ENCODE data around the gene CTTN.
A peak's percentile ranks its signal among the peaks of the same experiment; 100 is the strongest.
"Not testable (repeated sequence)": the region's sequence is repeated elsewhere in the genome, so short reads cannot be mapped to it uniquely, and the experiment has no call there.

The CTTN gene

DNA sequence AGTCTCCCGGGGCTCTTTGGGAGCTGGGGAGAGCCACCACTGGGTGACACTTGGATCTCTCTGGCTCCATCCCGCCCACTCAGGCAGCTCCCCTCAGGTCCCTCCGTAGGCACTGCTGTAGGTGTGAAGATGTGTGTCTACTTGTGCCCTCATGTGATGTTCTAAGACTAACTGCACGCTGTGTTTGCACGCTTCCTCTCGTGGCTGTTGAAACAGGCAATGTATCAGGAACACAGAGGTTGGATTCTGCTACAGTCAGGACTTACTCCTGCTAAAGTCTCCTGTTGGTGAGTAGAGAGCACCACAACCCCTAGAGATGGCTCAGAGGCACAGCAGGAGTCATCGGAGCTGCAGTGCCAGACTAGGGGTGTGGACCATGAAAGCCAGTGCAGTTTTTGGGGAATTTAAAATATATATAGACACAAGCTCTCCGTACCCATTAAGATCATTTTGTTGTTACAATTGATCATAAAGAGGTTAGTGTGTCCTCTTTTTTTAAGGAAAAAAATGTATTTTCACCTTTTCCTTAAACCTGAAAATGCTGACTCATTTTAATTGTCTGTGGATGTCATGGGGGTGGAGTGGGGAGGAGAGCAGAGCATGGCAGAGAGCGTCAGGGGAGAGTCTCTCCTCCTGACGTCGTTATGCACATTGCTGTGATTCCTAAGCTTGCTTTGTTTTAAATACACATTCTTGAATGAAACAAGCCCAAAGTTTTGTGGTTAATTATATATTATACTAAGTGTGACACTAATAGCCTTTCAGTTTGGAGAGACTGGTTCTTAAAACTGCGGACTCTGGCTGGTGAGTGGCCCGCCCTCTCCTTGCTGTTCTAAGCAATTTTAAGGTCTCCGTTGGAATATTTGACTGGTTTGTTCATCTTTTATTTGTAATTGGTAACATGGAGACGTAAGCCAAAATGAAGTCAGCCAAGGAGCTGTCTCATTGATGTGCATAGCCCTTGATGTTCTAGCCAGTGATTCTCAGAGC lies 16.2 kb upstream of the CTTN start:
- no peak for DNase-seq

DNA sequence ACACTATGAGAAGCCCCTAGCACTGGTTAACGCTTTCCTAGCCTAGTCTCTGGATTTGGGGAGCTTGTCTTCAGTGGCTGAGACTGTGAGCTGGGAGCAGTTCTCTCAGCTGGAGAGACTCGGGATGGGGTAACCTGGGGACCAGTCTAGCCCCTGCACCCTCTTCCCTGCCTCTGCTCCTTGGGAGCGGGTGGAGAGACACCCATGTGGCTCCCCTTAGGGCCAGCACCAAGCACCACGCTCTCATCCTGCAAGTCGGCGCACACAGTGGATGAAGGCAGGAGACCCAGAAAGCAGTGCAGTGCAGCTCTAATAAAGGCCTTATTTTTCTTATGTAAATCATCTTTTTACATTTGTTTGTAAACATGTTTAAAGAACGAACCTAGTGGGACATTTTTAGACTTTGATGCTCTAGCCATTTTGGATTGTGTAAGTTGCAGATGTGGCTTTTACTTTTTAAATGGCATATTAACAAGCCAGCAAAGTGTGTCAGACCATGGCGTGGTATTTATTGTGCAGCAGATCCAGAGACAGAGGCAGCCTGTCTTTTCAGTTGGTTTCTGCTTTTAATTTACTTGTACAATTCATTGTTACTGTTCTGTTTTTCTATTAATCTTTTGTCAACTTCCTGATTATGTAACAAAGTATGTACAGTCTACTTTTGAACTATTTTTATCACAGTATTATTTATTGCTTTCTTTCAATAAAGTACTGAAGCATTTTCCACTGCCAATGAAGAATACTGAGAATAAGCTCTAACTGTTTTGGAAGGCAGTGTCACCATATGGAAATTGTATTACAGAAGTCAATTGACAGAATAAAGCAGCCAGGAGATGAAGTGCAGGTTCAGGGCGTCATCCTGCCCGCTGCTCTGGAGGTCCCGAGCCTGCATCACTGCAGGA lies 14.4 kb upstream of the CTTN start:
- DNase-seq, result no peak

DNA sequence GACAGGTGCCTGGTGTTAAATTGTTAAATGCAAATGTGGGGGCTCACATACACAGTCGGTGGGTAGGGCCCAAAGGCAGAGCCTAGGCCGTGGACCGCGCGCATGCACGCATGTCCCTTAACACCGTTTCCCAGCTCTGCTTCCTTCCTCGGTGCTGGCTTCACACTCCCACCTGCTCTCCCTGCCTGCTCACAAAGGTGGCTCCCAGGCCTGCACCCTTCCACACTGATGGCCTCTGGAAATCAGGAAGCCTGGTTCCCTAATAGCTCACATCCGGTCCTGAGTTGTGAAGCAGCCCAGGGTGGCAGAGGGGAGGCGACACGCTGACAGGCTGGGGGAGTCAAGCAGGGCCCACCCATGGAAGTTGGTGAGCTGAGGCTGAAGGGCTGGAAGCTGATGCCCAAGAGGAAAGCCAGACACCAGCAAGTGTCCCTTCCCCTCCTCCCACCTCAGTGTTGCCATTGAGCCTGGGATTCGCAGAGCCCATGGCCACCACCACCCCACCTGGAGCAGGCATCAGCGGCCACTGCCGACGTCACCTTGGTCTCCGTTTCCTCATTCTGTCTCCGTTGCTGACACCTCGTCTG lies 13.7 kb upstream of the CTTN start:
- no peak for DNase-seq

DNA sequence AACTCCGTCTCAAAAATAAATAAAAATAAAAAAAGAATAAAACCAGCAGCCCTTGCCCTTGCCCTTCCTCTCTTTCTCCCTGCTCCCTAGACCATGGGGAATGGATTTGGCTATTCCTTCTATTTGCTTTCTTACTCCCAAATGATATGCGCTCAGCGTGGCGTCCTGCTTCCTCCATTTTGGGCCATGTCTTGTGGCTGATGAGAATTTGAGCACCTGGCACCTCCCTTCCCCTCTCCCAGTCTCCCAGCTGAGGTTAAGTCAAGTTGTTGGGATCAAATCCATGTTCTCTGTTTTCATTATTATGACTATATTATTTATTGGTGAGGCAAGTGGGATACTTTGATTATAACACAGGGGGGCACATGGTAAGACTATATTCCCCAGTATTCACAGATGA lies 10.8 kb upstream of the CTTN start:
- DNase-seq, result no peak

DNA sequence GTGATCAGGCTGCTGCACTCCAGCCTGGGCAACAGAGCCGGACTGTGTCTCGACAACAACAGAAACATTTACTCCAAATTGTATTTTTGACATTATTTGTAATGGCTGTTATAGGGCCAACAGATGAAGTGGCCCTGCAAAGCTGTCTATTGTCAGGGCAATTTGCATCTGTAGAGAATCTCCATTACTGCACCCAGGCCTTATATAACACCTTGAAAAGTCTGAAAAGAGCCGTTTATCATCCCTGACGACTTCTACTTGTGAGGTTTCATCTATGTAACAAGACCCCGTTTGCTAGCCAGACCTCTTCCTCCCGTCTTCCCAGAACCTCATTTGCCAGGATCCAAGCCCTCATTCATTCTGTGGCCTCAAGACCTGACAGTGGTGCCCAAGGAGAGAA lies 9.1 kb upstream of the CTTN start:
- no peak for DNase-seq

DNA sequence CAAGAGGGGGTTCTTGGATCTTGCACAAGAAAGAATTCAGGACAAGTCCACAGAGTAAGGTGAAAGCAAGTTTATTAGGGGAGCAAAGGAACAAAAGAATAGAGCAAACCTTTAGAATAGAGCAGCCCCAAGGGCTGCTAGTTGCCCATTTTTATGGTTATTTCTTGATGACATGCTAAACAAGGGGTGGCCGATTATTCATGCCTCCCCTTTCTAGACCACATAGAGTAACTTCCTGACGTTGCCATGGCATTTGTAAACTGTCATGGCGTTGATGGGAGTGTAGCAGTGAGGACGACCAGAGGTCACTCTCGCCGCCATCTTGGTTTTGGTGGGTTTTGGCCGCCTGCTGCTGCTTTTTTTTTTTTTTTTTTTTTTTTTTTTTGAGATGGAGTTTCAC lies 7.4 kb upstream of the CTTN start:
- not testable (repeated sequence) for DNase-seq

DNA sequence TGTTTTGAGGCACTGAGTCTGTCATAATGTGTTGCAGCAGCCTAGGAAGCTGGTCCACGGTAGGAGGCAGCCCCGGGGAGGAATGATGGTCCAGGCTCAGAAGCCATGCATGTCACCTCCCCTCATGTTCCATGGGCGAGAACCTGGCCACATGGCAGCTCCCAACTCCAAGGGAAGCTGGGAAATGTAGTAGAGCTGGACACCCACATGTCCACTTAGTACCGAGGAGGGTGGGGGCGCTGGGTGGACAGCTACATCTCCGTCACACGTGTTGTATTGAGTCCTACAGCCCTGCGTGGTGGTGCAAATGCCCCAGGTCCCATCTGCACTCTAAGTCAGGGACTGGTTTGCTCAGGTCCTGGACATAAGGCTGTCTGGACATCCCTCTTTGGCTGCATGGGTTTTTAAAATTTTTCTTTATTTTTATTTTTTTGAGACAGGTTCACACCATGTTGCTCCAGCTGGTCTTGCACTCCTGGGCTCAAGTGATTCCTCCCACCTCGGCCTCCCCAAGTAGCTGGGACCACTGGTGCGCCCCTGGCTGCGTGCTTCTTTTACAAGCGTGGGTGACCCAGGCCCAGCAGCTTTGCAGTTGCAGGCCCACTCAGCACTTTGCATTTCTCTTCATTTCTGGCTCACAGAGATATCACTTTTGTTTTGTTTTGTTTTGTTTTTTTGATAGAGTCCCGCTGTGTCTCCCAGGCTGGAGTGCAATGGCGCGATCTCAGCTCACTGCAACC lies 3.9 kb upstream of the CTTN start:
- no peak for DNase-seq

DNA sequence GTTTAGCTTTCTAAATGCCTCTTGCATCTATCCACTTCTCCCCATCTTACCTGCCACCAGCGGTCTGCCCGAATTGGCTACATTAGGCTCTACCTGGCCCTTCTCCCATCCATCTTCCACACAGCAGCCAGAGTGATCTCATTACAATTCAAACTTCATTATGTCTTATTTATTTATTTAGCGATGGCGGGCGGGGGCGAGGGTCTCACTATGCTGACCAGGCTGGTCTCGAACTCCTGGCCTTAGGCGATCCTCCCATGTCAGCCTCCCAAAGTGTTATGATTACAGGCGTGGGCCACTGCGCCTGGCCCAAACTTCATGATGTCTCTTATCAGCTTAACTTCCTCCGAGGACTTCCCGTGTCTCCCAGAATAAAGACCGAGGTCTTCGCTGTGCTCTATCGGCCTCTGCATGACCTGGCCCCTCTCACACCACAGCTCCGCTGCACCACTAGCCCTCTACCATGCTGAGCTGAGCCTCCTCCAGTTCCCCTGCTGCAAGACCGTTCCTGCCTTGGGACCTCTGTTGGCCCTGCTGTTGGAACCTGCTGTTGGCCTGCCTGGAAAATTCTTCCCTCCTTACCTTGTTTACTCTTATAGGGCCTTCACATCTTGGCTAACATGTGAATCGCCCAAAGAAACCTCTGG lies 870 bp upstream of the CTTN start:
- no peak for DNase-seq

DNA sequence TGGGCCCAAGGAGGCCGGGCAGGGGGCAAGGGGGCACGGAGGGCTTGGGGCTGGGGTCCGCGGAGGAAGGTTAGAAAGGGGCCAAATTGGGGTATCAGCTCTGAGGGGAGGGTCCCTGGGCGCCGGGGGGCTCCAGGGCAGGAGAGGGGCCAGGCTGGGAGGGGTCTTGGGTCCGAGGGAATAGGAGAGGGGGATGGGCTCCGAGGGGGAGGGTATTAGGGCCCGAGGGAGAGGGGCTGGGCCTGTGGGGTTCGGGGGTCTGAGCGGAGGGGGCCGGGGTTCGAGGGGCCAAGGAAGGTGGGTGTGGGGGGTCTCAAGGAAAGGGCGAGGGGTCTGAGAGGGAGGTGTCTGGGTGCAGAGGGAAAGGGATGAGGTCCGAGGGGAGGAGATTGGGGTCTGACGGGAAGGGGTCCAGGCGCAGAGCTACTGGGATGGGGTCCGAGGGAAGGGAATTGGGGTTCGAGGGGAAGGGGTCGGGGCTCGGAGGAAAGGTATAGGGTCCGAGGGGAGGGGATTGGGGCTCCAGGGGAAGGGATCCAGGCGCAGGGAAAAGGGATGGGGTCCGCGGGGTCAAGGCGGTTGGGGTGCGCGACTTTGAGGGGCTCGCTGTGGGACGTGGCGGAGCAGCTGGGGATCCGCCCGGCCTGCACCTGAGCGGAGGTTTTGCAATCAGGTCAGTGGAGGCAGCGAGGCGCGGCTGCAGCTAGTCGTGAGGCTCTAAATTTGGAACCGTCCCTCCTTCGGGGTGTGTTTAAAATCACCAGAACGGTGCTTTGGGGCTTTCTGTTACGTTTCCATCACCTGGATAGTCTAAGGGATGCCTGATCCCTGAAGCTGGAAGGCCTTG lies 728 bp downstream of the CTTN start:
- DNase-seq, result no peak

DNA sequence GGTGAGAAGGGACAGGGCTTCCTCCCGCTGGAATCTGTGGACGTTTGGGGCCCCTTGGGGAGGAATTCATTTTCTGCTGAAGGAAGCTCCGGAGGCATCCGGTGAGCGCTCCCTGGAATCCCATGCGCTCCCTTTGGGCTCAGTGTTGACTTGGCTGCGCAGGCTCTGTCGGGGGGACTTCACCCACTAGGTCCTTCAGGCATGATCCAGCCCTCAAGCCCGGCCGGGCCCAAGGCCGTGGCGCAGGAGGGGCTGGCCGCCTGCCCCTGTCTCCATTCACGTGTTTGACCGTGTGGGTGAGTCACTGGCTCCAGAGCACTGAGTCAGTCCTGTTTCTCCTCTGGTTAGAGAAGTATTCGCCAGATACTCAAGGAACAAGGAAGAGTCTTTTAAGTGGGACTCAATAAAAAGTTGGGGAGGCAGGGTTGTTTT lies 1.4 kb downstream of the CTTN start:
- DNase-seq, result no peak

DNA sequence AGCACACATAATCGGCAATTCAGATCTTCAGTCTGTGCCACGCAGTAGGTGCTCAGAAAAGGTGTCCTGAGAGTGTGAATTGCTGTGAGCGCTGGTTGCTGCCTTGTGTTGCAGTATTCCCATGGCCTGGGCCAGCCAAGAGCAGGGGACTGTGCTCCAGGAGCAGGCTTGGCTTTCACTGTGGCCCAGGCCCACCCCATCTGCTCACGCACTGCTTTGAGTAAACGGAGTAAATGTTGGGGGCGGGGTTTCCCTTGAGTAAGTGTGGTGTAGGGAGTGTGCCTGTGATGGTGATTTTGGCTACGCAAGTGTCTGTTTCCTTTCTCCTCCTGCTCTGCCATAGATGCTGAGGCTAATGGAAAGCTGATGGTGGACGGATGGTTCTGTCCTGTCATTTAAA lies 2.3 kb downstream of the CTTN start:
- DNase-seq, result no peak

DNA sequence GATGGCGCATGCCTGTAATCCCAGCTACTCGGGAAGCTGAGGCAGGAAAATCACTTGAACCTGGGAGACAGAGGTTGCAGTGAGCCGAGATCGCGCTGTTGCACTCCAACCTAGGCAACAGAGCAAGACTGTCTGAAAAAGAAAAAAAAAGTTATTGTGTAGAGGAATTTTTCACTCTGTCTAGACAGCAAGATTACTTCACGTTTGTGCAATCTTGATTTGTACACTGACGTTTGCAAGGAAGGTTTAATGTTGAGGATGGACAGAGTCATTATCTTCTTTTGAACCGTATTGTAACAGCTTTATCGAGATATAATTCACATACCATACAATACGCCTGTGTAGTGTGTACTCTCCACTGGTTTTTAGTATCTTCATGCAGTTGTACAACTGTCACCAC lies 3.7 kb downstream of the CTTN start:
- DNase-seq, result no peak

DNA sequence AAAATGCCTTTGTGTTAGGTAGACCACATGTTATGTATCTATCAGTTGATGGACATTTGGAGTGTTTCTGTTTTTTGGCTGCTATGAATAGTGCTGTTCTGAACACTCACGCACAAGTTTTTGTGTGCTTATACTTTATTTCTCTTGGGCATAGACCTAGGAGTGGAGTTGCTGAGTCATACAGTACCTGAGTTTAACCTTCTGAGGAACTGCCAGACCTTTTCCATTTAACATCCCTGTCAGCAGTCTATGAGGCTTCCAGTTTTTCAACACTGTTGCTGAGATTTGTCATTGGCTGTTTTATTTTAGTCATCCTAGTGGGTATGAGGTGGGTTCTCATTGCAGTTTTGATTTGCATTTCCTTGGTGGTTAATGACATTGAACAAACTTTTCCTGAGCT lies 4.4 kb downstream of the CTTN start:
- DNase-seq, result peak in 1 of 5 experiments; percentile 5

DNA sequence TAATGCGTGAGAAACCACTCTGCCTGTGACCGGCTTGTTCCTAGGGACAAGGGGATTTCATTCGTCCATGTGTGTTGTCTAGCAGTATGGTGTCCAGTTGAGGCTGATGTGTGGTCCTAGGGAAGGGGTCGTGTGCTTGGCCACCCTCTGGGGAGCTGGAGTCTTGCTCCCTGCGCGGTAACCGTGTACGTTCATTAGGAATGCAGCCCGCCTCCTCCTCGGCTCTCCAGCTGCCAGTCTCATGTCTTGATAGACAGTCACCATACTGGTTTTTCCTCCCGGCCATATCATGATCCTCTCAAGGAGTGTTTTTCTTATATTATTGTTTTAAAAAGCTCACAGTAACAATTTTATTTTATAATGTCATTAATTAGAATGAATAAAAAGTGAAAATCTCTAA lies 5.9 kb downstream of the CTTN start:
- DNase-seq, result no peak

DNA sequence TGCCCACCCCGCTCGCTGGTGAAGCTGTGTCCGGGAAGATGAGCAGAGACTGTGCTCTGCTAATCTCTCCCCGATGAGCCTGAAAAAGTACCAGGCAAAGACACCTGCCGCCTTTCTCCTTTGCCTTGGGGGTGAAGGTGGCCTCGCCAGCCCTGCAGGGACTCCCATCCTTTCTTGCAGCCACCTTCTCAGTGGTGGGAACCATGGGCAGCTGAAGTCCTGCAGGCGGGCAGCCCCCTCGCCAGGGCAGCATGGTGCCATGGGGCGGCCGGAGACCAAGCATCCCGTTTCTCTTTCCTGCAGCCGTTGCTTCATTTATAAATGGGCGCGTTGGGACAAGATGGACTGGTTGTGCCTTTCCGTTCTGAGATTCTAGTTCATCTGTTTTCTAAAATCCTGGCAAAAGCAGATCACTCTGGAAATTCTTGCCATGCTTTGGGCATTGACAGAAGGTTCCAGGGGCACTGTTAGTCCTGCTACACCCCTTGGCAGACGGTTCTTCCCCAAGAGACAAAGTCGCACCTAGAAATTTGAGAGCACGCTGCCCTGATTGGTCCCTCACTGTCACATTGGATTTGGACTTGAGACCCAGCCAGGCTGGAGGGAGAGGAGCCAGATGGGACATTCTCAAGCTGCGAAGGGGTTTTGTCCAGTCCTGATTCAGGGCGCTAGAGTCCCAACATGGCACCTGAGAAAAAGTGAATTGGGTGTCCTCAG lies 7.5 kb downstream of the CTTN start:
- no peak for DNase-seq

DNA sequence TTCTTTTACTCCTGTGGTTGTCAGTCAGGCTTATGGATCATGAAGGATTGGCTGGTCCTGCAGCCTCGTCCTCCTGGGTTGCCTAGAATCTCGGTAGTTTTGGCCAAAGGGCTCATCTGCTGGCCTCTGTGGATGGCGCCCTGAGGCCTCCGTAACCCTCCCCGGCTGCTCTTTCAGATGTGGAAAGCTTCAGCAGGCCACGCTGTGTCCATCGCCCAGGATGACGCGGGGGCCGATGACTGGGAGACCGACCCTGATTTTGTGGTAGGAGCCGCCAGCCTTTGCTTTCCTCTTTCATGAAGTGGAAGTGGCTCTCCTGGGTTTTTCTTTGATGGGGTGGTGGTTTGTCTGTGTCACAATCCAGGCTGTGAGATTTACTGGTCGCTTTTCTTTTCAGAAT lies 8.8 kb downstream of the CTTN start:
- DNase-seq, result no peak

DNA sequence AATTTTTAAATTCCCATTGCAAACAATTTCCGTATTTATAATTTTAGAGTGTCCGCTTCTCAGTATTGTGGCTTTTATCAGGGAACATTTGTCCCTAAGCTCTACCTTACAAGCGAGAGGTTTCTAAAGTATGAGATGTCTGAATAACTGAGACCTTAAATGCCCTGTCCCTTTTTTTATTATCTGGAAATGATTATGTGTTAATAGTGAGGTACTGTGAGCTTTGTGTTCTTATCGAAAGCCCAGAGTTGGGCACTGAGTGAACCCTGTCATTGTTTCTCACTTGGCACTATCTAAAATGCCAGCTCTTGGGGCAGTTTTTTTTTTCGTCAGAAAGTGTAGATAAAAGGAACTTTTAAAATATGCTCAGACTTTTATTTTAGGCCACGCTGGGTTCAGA lies 9.5 kb downstream of the CTTN start:
- DNase-seq, result no peak

DNA sequence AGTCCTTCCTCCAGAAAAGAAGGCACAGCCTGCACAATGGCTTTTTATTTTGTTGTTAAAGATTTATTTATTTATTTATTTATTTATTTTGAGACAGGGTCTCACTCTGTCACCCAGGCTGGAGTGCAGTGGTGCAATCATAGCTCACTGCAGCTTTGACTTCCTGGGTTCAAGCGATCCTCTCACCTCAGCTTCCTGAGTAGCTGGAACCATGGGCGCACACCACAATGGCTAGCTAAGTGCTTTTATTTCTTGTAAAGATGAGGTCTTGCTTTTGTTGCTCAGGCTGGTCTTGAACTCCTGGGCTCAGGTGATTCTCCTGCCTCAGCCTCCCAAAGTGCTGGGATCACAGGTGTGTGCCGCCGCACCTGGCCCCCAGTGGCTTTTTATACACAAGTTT lies 10.0 kb downstream of the CTTN start:
- DNase-seq, result not testable (repeated sequence)

DNA sequence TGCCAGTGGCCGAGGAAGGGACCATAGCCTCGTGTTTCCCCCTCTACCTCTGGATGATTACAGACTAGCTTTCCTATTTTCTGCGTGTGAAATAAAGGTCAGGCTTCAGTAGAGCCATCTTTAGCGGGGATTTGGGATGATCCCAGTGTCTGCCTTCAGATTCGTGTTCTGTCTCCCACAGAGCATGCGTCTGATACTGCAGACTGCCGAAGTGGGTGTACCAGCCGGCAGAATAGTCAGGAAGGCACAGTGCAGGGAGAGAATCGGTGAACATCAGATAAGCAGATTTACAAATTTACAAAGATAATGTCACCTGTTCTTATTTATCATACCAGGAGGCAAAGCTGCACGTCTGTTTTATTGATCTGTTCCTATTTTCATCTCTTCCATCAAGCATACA lies 11.1 kb downstream of the CTTN start:
- DNase-seq, result no peak

DNA sequence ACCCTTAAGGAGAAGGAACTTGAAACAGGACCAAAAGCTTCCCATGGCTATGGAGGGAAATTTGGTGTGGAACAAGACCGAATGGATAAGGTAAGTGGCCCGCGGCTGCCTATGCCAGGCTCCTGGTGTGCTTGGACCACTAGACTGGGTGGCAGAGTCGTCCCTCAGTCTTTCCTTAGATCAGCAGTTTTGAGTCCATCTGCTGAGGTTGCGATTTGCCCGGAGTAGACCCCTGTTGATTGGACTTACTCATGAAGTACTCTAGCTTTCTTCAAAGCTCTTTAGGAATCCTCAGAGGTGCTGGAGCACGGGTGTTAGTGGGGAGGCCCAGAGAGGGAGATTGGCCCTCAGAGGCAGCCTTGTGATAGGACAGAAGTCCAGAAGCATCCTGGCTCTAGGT lies 11.5 kb downstream of the CTTN start:
- DNase-seq, result no peak

All from T-helper 2 cell (primary cell).